ENCODE measurements around the gene SMC3.

DNA sequence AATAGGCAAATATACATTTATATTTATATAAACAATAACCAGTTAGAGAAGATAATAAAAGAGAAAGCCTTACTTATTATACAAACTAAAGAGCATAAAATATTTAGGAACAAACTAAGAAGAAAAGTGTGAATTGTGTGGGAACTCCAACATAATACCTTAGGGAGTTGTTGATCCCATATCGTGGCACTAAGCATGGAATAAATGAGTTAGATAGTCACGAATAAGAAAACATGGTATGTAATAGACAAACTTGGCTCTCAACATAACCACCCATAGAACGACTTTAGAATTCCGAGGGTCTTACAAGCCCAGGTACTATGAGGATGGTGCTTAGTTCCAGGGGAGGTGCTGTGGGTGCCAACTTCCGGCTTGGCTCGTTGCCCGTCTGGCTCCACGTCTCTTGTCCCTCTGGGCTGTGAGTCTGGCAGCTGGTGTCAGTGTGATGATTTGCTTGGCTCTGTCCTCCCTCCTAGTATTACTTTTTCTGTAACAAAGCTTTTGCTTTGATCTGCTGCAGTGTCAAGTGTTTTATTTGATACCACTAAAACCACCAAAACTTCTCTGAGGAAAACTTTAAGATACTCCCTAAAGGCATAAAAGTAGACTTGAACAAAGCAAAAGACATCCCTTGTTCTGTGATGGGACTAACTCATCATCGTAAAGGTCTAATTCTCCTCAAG, 67.2 kb downstream of the SMC3 start:
- no peak for TF ChIP-seq EZH2 (IDR thresholded peaks at IDR 0.05; ENCODE audit: low read depth, unreplicated experiment)
- TF ChIP-seq, protein P1, sequence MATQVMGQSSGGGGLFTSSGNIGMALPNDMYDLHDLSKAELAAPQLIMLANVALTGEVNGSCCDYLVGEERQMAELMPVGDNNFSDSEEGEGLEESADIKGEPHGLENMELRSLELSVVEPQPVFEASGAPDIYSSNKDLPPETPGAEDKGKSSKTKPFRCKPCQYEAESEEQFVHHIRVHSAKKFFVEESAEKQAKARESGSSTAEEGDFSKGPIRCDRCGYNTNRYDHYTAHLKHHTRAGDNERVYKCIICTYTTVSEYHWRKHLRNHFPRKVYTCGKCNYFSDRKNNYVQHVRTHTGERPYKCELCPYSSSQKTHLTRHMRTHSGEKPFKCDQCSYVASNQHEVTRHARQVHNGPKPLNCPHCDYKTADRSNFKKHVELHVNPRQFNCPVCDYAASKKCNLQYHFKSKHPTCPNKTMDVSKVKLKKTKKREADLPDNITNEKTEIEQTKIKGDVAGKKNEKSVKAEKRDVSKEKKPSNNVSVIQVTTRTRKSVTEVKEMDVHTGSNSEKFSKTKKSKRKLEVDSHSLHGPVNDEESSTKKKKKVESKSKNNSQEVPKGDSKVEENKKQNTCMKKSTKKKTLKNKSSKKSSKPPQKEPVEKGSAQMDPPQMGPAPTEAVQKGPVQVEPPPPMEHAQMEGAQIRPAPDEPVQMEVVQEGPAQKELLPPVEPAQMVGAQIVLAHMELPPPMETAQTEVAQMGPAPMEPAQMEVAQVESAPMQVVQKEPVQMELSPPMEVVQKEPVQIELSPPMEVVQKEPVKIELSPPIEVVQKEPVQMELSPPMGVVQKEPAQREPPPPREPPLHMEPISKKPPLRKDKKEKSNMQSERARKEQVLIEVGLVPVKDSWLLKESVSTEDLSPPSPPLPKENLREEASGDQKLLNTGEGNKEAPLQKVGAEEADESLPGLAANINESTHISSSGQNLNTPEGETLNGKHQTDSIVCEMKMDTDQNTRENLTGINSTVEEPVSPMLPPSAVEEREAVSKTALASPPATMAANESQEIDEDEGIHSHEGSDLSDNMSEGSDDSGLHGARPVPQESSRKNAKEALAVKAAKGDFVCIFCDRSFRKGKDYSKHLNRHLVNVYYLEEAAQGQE (IDR thresholded peaks at IDR 0.05; ENCODE audit: unreplicated experiment) = no peak
- TF ChIP-seq CTCF (conservative IDR thresholded peaks at IDR 0.05; ENCODE audit: low read depth in 2 of 2) = no peak
- no peak for TF ChIP-seq CREB1 (CRISPR knock-in tag; IDR thresholded peaks at IDR 0.05; ENCODE audit: low read depth)
- TF ChIP-seq, protein P2, sequence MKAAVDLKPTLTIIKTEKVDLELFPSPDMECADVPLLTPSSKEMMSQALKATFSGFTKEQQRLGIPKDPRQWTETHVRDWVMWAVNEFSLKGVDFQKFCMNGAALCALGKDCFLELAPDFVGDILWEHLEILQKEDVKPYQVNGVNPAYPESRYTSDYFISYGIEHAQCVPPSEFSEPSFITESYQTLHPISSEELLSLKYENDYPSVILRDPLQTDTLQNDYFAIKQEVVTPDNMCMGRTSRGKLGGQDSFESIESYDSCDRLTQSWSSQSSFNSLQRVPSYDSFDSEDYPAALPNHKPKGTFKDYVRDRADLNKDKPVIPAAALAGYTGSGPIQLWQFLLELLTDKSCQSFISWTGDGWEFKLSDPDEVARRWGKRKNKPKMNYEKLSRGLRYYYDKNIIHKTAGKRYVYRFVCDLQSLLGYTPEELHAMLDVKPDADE (IDR thresholded peaks at IDR 0.05) = no peak
- TF ChIP-seq POLR2AphosphoS5 (IDR thresholded peaks at IDR 0.05; ENCODE audit: low read depth) = no peak
- TF ChIP-seq EZH2phosphoT487 (IDR thresholded peaks at IDR 0.05; ENCODE audit: unreplicated experiment) = no peak

Measured in GM23338 (cell line).